SK-MEL-5 (cell line): ENCODE measurements around the gene UBE2J2. TPM values are rescaled to one million over a fixed set of nuclear protein-coding genes. Genes with fewer than 3 reads are reported as not detected.

Experiments used
- DNase-seq: peaks from one replicate; pipeline ENCODE4 v3.0.0-alpha.2; 2016; ENCODE audit warnings: low read depth, low spot score
- in situ Hi-C: cut with HindIII; loops from 2 replicates; pipeline ENCODE4 v1.10.0; 2016; ENCODE audit warnings: low sequenced_read_pairs, high pct_unique_total_duplicates, low pct_unique_long_range_greater_than_20kb
- total RNA-seq: library from RNA; depleted of rRNA; stranded (reverse); fragments of >200 nt; shearing (Covaris generic); gene quantifications from 2 replicates; pipeline ENCODE4 v1.2.3, GENCODE V29; 2014

The UBE2J2 gene
- total RNA-seq, 1 experiment from 2014 or later, result 37.8 TPM

DNA sequence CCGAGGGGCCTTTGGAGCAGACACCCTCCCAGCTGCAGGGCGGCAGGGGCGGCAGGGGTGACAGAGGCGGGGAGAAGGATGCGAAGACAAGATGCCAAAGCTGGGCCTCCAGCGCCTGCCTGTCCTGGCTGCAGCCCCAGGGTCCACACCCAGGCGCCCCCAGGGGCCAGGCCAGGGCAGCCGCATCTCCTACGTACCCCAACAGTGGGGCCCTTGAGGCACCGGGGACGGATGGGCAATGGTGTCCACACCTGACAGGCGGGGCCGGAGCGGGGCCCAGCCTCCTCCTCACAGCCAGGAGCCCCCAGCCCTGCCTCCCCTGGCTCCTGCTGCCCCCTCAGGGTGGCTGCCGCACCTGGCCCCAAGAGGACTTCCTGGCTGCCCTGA lies 34.4 kb downstream of the UBE2J2 start:
- DNase-seq, result no peak
- in situ Hi-C loops, result no loop called here

DNA sequence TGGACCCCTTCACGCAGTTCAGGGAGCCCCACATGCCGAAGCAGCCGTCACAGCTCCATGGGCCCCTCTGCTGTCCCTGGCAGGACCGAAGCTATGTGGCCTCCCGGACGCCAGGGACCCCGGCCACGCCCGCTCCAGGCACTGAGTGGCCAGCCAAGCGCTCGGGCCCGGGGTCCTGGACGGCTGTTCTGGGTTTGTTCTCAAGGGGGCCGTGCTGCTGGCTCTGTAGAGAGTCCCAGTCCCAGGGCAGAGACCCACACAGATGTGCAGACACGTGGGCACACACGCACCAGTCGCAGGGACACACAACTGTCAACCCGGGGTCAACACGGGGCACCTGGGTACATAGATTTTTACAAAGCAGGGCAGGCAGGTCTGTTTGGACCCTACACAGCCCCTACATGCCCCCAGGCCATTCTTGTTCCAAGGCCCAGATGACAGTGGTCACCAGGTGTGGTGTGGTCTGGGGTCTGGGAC lies 34.9 kb downstream of the UBE2J2 start:
- no peak for DNase-seq
- in situ Hi-C loops, result no loop called here

DNA sequence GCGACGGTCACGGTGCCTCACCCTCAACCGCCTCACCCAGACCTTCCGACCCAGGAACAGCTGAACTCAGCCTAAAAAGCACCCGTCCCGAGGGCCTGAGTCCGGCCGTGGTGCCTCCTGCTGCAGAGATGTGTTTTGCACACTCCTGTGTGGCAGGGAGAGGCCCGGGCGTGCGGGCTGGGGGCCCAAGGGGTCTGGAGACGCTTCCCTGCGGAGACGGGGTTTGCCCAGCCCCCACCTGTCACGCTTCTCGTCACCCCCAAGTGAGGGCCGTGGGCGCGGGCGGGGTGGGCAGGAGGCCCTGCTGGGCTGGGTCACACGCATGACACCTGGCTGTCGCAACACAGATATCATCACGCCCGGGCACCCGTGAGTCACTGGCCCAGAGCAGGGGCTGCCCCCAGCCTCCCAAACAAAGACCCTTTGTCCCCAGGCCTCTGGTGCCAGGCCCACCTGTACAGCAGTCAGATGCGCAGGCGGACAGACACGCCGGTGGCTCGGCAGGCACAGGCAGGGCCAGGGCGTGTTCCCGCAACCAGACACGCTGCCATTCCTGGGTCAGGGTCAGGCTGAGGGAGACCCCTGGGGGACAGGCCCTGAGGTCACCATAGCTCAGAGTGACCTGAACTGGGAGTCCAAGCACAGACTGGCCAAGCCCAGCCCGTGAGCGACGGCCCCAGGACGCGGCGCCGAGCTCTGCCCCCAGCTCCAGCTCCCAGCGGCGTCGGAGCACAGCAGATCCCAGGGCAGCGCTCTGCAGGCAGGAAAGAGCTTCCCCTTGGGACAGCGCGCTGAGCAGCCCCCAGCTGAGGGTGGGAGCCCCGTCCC lies 35.6 kb downstream of the UBE2J2 start:
- peak; percentile 17 for DNase-seq
- in situ Hi-C loops, result no loop called here

- in situ Hi-C loops, result no loop called here
- DNase-seq, result no peak
Observed at GRCh38 chr1:1236945-1237873, 36.4 kb downstream of the UBE2J2 start.

DNA sequence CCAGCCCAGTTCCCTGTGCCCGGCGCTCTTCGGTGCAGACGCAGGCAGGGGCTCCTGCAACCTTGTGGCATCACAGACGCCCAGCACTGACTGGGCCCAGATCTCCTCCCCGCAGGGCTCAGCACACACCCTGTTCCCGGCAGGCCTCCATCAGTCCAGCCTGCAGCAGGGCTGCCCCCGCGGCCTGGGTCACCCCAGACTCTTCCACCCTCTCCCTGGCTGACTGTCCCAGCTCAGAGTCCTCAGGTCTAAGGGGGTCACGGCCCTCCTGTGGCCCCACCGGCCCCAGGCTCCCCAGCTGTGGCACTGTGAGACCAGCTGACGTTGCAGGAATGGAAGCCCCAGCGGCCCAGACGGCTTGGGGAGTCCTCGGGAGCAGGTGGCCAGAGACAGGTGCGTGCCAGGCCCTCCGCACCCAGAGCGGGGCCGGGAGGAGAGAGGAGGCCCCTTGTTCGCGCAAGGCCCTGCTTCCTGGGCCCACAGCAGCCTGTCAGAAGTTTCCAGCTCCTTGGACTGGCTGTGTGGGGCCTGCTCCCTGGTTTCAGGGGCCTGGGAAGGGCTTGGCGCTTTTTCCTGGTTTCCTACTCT lies 37.4 kb downstream of the UBE2J2 start:
- no peak for DNase-seq
- in situ Hi-C loops, result no loop called here

GRCh38 chr1:1235016-1235744 lies 38.5 kb downstream of the UBE2J2 start:
- DNase-seq, result no peak
- in situ Hi-C loops, result no loop called here

DNA sequence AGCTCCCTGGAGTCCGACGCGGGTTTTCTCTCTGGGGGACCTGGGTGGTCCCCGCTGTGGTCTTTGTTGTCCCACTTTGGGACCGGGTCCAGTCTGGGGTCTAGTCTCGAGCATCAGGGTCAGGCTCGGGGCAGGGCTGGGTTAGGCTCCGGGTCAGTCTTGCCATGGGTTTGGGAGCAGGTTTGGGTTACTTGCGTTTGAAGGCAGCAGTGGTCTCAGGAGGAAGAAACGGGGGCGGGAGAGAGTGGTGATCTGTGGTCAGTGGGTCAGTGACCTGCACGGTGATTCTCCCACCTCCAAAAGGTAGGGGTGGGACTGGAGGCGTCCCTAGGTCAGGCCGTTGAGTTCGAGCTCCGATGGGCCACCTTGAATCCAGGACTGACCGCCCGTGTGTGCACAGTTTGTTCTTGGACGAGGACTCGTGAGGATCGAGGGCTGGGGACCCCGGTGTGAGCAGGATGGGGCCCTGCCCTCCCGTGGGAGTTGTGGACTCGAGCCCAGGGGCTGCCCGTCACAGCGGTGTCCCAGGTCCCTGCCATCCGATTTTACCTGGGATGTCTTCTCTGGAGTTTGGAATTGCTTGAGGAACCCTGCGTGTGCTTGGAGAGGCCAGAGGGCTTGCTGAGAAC lies 39.4 kb downstream of the UBE2J2 start:
- DNase-seq, result no peak

GRCh38 chr1:1233567-1233892 lies 40.1 kb downstream of the UBE2J2 start:
- no peak for DNase-seq
- in situ Hi-C loops, result no loop called here

More for the DNA sequence above, 39.4 kb downstream of the UBE2J2 start:
- in situ Hi-C loops, result no loop called here

DNA sequence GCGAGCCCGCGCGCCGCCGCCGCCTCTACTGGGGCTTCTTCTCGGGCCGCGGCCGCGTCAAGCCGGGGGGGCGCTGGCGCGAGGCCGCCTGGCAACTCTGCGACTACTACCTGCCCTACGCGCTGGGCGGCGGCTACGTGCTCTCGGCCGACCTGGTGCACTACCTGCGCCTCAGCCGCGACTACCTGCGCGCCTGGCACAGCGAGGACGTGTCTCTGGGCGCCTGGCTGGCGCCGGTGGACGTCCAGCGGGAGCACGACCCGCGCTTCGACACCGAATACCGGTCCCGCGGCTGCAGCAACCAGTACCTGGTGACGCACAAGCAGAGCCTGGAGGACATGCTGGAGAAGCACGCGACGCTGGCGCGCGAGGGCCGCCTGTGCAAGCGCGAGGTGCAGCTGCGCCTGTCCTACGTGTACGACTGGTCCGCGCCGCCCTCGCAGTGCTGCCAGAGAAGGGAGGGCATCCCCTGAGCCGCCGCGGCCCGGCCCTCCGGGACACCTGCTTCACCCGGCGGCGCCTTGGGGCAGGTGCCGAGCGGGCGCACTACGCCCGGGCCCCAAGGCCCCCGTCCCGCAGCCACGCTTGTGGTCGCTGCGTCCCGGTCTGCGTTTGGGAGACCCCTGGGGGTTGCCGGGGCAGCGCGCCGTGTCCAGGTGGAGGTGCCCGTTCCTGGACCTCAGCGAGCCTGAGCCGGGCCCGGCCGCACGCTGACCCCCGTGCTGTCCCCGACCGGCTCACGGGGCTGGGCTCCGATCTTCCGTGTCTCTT lies 40.7 kb downstream of the UBE2J2 start:
- in situ Hi-C loops, result no loop called here
- DNase-seq, result no peak

GRCh38 chr1:1232208-1232795 lies 41.4 kb downstream of the UBE2J2 start, which contains the start of gene B3GALT6:
Gene B3GALT6, plus strand, starts transcription at chr1:1232237. Its CDS starts 42 bp downstream, at chr1:1232279.
- in situ Hi-C loops, result no loop called here
- no peak for DNase-seq

DNA sequence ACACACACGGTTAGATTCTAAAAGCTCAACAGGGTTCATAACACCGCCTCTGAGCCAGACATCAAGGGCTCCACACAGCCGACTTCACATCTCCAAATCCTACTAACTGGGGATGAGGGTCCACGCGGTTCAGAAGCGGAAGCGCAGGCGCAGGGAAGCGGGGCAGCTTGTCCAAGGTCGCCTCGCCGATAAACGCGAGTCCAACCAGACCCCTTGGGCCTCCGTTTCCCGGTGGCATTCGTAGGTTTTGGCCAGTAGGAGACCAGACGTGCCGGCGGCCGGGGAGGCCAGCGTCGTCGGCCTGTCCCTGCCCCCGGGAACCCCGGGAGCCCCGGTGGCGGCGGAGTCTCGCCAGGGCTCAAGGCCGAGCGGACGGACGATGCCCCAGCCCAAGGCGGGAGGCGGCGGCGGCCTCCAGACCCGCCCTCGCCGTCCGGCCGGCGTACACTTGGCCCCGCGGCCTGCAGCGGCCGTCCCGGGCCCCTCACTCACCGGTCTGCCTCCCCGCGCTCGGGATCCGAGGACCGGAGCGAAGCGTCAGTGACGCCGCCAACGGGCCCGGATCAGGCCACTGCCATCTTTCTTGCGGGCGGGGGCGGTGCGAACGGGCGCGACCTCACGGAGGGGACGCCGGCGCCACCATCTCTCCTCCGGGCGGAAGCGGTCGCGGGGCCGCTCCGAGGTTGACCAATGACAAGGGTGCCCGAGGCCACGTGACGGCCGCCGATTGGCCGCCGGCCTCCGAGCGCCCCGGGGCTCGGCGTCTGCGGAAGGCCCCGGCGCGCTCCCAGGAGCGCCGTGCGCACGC lies 42.0 kb downstream of the UBE2J2 start, which contains the start of gene SDF4:
Gene SDF4, minus strand, starts transcription at position 602 of the 808 bp plus-strand sequence. CDS start 3,229 bp downstream, outside the sequence.
- peak; percentile 92 for DNase-seq
- in situ Hi-C loops, result no loop called here

DNA sequence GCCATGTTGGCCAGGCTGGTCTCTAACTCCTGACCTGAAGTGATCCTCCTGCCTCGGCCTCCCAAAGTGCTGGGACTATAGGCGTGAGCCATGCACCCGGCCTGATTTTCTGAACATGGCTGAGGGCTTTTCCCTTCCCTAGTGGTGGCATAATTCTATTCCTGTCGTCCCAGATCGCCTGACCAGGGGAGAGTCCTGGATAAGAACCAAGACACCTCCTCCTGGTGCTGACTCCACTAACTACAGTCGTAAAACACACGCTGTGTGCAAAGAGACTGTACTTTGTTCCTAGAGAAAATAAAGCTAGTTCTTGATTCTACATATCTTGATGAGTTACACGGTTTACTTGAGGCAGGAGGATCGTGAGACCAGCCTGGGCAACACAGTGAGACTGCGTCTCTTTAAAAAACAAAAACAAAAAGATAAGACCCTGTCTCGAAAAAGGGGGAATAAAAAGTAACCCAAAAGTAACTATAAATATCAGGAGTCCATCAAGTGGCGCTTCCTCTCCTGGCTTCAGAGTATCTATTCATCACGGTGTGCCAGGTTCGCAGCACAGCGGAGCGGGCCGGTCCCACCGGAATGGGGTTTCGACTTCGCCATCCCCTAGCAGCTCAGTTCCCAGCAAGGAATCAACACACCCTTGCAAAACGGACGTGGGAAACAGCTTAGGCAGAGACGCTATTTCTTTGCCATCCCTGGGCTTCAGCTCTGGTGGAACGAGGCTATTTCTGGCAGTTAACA lies 42.8 kb downstream of the UBE2J2 start:
- peak; percentile 65 for DNase-seq
- in situ Hi-C loops, result no loop called here

DNA sequence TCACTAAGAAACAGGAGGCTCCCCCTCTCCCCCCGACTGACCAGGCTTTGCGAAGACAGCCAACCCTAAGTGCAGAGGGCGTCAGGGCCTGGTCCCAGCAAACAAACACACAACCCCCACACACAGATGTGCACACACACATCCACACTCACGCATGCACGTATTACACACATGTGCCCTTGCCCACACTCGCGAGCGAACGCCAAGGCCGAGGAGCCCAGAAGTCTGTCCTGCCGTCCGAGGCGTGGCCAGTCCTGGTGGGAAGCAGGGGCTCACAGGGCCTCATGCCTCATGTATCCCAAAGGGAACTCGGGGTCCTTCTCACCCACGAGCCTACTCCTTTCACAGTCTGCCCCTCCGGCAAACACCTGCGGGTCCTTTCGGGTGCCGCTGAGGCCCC lies 43.9 kb downstream of the UBE2J2 start:
- in situ Hi-C loops, result no loop called here
- no peak for DNase-seq

DNA sequence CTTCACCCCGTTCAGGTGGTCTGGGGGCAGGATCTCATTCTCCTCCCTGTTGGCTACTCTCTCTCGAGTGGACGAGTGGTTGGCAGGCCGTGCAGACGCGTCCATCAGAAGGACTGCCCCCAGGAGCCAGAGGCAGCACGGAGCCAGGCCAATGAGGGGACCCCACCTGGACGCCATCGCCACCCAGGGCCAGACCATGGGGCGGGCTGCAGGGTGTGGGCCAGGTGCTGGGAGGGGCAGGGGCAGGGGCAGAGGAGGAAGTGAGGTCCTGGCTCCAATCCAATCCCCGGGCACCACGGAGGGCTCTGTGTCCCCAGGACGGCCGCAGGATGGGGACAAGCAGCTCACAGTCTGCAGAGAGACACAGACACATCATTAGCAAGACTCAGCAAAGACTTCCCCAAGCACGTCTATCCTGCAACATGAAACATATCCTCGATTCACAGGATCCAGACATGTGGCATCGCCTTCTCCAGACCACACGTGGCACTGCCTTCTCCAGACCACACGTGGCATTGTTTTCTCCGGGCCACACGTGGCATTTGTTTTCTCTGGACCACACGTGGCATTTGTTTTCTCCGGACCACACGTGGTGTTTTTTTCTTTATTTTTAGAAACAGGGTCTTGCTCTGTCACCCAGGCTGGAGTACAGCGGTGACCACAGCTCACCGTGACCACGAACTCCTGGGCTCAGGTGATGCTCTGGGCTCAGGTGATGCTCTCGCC lies 44.9 kb downstream of the UBE2J2 start:
- in situ Hi-C loops, result no loop called here

More for the DNA sequence above, 44.9 kb downstream of the UBE2J2 start:
- no peak for DNase-seq
